GM21367 (cell line): ENCODE measurements around the gene NID2.

ENCODE experiments used
- ATAC-seq: cut with Tn5 transposase; IDR thresholded peaks from one replicate; pipeline ENCODE4 v1.9.1; 2021; ENCODE audit not compliant: unreplicated experiment

The NID2 gene, protein sequence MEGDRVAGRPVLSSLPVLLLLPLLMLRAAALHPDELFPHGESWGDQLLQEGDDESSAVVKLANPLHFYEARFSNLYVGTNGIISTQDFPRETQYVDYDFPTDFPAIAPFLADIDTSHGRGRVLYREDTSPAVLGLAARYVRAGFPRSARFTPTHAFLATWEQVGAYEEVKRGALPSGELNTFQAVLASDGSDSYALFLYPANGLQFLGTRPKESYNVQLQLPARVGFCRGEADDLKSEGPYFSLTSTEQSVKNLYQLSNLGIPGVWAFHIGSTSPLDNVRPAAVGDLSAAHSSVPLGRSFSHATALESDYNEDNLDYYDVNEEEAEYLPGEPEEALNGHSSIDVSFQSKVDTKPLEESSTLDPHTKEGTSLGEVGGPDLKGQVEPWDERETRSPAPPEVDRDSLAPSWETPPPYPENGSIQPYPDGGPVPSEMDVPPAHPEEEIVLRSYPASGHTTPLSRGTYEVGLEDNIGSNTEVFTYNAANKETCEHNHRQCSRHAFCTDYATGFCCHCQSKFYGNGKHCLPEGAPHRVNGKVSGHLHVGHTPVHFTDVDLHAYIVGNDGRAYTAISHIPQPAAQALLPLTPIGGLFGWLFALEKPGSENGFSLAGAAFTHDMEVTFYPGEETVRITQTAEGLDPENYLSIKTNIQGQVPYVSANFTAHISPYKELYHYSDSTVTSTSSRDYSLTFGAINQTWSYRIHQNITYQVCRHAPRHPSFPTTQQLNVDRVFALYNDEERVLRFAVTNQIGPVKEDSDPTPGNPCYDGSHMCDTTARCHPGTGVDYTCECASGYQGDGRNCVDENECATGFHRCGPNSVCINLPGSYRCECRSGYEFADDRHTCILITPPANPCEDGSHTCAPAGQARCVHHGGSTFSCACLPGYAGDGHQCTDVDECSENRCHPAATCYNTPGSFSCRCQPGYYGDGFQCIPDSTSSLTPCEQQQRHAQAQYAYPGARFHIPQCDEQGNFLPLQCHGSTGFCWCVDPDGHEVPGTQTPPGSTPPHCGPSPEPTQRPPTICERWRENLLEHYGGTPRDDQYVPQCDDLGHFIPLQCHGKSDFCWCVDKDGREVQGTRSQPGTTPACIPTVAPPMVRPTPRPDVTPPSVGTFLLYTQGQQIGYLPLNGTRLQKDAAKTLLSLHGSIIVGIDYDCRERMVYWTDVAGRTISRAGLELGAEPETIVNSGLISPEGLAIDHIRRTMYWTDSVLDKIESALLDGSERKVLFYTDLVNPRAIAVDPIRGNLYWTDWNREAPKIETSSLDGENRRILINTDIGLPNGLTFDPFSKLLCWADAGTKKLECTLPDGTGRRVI (N-terminal part only)

DNA sequence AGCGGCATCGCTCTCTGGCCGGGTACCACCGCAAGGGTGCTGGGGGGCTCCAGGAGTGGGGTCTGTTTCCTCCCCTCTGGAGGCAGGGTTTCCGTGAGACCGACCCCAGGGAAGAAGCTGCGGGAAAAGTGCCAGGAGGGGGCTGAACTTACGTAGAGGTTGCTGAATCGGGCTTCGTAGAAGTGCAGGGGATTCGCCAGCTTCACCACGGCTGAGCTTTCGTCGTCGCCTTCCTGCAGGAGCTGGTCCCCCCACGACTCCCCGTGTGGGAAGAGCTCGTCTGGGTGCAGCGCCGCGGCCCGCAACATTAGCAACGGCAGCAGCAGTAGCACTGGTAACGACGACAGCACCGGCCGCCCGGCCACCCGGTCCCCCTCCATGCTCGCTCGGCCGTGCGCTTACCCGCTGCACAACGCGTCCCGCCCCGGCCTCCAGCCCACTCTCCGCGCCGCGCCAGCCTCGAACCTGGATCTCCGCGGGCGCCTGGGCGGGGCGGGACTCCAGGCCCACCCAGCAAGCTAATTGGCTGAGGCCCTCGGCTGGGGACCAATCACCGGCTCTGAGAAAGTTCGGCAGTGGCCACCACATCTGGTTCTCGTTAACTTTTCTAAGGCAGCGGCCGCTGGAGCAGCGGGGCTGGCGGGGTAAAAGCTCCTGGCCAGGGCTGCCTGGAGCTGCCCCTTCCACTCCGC, at the start of gene NID2:
NID2 (minus strand) TSS at position 445 of the 692 bp plus-strand sequence; CDS start at position 380, 65 bp downstream.
- ATAC-seq = no peak

DNA sequence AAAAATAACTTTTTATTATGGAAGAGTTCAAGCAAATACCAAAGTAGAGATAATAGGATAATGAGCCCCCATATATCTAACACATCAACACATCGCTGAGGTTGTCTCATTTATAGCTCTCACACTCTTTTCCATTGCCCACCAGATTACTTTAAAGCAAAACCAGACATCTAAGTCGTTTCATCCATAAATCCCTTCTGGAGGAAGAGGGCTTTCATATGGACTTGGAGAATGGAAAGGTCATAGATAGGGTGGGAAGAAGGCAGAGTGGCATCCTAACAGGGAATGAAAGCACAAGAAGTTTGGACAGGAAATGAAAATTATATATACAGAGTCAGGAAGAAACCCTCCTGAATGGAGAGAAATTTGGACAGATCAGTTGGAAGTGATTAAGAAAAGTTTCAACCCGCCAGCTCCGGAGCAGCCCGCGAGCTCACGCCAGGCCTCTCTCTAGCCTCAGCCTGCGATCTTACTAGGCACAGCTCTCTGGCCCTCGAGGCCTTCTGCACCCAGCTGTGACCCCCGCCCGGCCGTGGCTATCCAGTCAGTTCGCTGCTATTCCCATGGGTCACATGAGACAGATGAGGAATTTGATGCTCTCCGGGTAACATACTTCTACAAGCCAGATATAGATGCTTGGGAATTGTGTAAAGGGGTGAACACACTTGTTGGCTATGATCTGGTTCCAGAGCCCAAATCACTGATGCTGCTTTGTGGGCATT, 48.4 kb upstream of the NID2 start:
- ATAC-seq = no peak

DNA sequence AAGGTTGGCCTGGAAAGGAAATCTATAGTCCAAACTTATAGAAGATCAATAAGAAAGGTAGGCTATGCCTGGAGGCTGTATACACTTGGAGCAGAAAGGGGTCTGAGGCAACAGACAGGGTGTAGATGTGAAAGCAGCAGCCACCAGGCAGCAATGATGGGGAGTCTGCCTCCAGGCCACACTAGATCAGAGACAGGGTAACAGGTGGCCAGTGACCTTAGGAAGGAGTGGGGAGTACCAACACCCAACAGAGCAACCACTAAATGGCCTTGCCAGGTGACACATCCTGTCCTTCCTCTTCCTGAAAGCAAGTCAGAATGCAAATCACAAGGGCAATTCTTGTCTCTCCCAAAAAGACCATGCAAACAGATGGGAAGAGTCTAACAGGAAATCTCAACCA, 46.4 kb upstream of the NID2 start:
- ATAC-seq = no peak

DNA sequence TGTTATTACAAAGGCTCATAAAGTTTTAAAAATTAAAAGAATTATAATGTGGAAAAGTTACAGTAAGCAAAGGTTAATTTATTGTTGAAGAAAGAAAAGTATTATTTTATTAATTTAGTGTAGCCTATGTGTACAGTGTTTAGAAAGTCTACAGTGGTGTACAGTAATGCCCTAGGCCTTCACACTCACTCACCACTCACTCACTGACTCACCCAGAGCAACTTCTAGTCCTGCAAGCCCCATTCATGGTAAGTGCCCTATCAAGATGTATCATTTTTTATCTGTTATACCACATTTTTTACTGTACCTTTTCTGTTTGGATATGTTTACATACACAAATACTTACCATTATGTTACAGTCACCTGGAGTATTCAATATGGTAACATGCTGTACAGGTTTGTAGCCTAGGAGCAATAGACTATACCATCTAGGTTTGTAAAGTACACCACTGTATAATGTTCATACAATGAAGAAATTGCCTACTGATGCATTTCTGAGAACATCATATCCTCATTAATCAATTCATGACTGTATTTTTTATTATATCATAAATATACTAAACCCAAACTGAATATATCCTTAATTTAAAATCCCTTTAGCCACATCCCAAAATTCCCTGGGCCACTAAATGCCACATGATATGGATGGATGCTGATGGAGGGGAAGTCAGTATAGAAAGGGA, 43.6 kb upstream of the NID2 start:
- no peak for ATAC-seq

DNA sequence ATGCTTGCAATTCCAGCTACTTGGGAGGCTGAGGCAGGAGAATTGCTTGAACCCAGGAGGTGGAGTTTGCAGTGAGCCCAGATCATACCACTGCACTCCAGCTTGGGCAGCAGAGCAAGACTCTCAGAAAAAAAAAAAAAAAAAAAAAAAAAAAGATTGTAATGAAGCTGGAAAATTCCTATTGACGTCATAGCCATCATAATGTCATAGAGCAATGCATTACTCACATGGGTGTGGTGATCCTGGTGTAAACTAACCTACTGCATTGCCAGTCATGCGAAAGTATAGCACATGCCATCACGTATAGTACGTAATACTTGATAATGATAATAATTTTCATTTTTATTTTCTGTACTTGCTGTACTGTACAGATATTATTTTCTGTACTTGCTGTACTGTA, 42.7 kb upstream of the NID2 start:
- ATAC-seq = no peak

DNA sequence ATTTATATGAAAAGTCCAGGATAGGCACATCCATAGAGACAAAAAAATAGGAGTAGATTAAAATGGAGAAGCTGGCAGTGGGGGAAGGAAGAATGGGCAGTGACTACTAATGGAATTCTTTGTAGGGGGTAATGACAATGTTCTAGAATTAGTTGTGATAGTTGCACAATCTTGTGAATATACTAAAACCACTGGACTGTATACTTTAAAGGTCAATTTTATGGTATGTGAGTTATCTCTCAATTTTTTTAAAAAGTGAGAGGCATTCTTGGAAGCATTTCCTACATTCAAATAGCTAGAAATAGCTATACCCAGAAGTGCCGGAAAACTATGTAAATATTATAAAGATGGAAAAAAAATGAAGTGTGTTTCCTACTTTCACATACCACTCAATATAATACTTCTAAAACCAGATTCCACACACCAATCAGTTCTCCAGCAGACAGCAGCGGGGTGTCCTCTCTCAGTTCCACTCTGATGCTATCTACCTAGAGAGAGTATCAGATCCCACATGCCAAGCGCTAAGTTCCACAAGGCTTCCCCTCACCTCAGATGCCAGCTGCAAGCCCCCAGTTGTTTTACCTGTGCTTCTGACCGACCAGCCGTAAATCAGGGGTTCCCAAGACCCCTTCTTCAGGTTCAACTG, 41.7 kb upstream of the NID2 start:
- no peak for ATAC-seq

DNA sequence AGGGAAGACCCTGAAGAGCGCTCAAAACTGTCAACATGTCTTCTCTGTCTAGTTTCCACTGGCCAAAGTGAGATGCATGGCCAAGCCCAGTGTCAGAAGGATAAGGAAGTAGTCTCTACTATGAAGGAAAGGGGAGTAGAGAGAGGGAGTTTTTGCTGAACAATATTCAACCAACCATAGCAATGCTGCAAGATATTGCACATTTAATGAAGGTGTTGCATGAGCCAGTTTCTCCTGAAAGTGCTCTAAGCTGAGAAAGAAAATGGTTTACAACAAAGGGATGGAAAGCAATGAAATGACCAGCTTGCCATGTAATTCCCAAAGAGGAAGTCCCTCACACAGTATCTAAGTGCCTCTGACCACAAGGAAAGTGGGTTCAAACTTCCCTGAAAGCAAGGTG, 40.0 kb upstream of the NID2 start:
- ATAC-seq = no peak

DNA sequence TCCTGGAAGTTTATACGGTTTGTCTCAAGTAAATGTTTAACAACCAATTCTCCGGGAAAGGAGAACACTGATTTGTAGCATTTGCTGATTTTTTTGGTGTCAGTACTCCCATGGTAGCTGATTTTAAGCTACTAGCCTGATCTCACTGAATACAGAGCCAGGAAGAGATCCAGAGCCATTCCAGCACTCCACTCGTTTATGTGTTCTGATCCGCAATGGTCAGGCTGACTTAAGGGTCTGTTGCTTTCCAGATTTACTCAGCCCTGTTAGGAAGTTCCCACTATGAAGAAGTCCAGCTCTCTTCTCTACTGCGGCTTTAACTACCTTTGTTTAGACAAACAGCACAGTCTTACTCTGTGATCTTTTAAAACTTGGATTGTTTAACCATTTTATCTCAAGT, 38.0 kb upstream of the NID2 start:
- no peak for ATAC-seq

DNA sequence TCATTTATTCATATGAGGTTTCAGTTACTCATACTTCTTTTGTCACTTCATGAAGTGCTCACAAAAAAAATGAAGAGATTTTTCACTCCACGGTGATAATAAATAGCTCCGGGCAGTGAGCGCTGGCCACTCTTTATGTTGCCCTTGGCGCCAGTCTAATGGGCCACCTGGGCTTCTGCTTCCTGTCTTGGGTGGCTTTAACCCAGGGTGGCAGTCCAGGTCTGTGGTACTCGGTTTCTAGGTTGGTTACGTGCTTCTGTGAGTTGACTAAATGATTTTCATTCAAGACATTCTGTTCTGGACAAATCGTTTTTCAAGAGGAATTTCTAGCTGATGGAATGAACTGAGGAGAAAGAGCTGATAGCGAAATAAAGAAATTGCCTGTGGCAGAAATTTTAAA, 34.6 kb upstream of the NID2 start:
- no peak for ATAC-seq

DNA sequence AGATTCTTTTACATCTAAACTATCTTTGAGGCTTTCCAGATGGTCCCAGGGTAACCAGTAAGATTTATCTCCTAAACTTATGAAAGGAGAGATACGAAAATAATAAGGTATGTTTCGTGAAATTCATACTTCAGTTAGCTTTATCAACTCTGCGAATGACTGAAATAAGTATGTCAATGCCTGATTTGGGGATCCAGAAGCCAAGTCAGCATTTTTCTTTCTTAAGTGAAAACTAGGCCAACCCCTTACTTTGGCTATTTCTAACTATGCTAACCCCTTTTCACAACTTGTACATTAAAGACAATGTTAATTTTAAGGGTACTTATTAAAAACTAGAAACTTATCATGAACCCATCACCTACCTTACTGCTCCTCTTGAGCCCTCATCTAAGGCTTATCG, 26.9 kb upstream of the NID2 start:
- no peak for ATAC-seq

DNA sequence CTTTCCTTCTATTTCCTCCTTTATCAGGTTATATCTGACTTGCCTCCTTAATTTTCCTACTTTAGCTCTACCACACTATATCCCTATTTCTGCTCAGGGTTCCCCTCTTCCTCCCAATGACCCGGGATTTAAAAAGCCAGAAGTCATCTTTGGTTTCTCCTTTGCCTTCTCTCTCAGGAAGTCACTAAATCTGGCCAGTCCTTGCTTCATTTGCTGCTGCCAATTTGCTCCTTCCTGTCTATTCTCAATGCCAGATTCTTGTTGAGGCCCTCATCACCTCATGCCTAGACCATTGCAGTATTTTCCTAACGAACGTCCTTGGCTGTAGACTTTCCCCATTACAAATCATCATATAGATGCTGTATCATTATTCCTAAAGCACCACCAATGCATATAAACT, 26.5 kb upstream of the NID2 start:
- no peak for ATAC-seq

DNA sequence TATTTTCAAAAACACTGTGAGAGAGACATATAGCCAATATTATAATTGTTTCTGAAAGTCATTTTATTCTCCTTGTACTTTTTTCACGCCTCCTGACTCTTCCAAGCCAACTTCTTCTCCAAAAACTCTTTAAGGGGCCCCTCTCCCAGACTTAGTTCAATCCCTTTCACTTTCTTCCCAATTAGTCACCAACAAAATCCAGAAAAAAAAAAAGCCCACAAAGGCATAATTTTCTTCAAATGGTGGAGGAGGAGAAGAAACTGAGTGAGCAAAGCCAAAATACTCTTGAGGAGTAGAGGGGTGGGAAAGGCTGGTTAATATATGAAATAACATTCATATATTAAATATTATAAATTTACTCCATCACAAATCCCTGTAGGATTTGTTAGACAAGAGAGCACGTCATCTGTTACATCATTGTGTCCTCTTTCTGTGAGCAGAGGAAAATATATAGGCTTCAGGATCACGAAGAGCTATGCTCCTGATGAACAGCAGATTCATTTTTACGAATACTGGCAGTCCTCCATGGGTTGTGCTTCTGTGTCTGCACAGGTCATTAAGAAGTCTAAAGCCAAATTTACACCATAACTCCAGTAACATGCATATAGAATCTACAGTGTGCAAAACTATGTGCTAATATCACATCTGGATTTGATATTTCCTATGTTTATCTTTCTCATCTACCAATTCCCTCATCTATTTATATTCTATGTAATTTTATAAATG, 25.9 kb upstream of the NID2 start:
- ATAC-seq = no peak

DNA sequence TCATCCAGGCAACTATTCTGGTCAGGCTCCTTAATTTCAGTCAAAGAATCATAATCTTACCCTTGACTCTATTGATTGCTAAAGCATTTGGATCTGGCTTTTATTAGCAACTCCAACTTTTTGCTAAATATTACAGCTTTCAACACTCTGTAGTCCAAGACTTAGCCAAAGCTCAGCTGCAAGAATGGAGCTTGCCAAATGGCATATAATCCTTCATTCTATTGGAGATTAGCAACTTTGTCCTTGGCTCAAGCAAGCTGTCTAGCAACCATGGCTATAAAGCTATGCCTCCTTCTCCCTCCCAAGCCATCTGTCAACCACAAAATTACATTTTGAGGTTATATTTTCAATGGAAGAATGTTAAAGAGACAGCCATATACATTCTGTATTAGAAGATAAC, 23.1 kb upstream of the NID2 start:
- ATAC-seq = no peak

DNA sequence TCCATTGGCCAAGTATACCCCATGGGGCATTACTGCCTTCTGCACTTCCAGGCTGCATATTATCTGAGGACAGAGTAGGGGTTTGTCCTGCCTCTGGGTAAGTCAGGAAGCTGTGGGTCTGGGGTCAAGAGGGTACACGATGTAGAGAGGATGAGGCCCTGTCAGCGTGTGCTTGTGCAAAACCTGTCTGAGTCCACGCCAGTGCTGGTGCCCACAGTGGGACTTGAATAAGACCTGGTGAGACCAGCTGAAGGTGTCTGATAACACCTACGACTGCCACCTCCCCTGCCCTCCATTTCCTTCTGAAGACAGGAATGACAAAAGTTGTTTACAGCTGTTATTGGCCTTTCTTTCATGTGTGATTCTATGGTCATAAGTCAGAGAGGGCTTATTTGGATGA, 22.1 kb upstream of the NID2 start:
- no peak for ATAC-seq

DNA sequence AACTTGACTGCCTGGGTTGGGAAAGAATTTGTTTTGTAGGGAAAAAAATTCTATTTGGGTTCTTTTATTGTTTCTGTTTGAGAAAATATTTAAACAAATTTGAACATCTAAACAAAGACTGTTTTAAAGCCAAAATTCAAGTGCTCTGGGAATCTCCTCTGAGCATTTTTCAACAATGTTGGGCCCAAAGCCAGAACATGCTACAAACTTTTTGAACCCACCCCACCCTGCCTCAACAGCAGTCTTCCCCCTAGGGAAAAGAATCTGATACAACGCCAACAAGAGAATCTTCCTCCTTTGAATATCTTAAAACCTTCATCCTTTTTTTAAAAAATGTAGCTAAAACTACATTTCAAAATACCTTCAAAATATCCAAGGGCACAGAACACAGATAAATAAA, 20.4 kb upstream of the NID2 start:
- ATAC-seq = no peak

DNA sequence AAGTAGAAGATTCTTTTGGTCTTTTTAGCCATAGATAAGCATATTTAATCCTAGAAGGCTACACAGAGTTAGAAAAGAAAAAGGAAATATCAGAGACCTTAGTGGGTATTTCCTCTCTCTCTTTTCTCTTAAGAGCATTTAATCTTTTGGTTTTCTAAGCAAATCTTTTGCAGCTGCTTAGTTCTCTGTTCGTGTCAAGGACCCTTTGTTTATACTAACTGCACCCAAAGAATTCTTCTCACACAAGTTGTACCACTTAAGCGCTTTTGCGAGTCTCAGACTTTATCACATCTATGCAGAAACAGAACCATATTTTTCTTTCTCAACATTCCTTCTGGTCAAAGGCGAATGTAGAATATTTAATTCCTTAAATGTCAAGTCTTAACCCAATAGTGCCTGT, 17.9 kb upstream of the NID2 start:
- no peak for ATAC-seq

DNA sequence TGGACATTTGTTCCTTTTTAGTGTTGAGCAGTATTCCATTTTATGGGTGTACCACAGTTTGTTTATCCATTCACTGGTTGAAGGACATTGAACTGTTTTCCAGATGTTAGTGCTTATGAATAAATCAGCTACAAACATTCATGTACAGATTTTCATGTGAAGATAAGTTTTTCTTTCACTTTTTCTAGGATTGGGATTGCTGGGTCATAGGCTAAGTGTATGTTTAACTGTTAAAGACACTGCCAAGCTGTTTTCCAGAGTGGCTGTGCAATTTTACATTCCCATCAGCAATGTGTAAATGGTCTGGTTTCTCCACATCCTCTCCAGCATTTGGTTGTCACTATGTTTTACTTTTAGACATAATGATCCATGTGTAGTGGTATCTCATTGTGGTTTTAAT, 14.0 kb upstream of the NID2 start:
- ATAC-seq = no peak

DNA sequence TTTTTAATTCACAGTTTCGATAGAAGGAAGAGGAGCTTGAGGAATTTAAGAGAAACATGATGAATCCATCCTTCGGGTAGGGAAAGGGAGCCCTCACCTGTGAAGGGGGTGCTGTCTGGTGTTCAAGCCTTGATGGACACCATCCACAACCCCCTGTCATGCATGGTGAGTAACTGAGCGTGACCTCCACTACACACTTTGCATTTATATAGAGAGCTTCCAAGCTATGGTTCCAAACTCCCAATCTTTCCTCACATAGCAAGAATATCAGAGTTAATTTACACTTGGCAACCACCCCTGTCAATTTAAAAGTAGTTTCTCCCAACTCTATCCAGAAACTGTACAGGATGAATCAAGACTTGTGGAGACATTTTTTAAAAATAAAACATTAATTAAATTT, 13.1 kb upstream of the NID2 start:
- no peak for ATAC-seq
